GM12875 (cell line): ENCODE results near the gene CDH2.

Experiments used
- H3K4me3 ChIP-seq: one replicate; pipeline ENCODE4 v1.5.1; 2011; ENCODE audit warnings: low read depth, low read length, control low read depth
- TF ChIP-seq, protein P1 (sequence below): IDR thresholded peaks from 2 replicates; pipeline ENCODE4 v1.5.1; 2011; ENCODE audit warnings: low read depth, mild to moderate bottlenecking, control low read depth, inconsistent platforms, low read length, moderate library complexity, borderline replicate concordance; ENCODE audit not compliant: insufficient read depth

Gene CDH2

DNA sequence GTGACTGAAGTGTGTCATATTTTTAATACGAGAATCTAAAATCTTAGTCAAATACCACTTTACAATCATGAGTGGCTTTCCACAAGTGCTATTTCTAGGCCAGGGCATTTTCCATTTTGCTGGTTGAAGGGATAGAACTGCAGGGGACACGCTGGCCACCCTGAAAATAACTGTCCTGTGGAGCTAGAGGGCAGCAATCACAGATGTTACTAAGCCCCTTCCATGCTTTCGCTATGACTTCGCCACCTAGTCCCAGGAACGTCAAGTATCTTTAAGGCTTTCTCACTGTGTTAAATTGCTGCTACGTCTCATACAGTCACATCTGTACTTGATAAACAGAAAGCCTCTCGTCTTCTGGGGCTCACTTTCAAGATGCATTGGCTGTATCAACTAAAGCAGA, 171.8 kb downstream of the CDH2 start:
- TF ChIP-seq, protein P1, sequence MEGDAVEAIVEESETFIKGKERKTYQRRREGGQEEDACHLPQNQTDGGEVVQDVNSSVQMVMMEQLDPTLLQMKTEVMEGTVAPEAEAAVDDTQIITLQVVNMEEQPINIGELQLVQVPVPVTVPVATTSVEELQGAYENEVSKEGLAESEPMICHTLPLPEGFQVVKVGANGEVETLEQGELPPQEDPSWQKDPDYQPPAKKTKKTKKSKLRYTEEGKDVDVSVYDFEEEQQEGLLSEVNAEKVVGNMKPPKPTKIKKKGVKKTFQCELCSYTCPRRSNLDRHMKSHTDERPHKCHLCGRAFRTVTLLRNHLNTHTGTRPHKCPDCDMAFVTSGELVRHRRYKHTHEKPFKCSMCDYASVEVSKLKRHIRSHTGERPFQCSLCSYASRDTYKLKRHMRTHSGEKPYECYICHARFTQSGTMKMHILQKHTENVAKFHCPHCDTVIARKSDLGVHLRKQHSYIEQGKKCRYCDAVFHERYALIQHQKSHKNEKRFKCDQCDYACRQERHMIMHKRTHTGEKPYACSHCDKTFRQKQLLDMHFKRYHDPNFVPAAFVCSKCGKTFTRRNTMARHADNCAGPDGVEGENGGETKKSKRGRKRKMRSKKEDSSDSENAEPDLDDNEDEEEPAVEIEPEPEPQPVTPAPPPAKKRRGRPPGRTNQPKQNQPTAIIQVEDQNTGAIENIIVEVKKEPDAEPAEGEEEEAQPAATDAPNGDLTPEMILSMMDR = no peak
- no peak overlapping the region for H3K4me3 ChIP-seq

DNA sequence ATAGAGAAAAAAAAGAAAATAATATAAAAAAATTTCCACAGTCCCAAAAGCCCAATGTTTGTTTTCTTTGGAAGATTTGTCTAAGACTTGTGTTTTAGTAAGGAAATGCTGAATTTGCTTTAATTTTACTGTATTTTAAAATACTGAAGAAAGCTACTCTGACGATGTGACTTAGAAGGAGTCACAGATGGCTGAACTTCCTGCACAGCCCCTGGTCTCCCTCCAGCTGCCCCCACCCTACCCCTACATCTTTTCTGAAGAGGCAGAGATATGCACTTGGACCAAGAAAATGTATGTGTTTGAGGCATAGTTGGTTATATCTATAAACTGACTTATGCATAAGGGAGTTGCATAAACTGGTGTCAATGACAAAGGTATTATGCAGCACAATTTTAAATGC, 172.3 kb downstream of the CDH2 start:
- H3K4me3 ChIP-seq = no peak overlapping the region
- TF ChIP-seq, protein P1 = no peak

DNA sequence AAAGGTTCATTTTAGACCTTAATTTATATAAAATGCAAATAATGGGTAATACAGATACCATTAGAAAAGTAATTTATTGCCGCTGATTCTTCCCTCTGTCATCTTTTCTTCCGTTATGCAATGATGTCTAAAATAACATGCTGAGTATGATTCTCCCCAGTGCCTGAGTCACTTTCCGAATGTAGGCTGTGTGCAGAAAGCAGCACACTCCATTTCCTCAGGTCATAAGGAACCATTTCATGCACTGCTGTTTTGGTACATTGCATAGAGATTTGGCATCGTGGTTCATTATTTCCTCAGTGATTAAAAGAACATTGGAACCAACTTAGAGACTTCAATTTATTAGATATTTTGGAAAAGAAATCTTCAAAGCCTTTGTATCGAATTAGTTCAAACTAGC, 173.5 kb downstream of the CDH2 start:
- H3K4me3 ChIP-seq = no peak overlapping the region
- TF ChIP-seq, protein P1 = no peak

DNA sequence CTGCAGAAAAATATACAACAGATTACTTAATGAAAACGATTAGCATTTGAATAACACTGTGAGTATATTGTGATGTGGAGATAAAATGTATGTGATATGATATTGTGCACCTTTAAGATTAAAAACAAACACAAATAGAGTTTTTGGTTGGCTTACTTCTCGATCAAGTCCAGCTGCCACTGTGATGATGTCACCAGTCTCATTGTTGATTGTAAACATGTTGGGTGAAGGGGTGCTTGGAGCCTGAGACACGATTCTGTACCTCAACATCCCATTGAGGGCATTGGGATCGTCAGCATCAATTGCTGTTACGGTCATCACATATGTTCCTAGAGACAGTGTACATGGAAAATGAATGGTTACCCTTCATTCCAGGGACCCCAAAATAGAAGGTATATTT, 174.1 kb downstream of the CDH2 start:
- TF ChIP-seq, protein P1 = no peak
- H3K4me3 ChIP-seq = no peak overlapping the region

DNA sequence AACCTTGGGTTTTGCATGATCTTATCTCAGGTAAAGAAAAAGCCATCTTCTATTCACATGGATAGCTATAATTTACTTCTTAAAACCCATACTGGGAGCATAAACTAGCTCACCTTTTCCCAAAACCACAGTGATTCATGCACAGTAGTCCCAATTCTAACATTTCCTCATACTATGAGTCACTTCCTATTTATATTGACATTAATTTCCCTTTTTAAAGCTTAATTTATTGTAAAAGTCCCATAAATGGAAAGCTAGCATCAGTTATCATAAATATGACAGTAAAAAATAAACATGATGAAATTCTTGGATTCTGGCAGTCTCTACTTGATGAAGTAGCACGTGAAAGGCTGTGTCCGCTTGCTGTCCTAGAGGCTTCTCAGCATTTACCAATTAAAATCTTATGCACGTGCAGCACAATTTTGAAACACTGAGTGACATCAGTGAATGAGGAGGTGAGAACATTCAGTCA, 180.1 kb downstream of the CDH2 start:
- TF ChIP-seq, protein P1 = no peak
- H3K4me3 ChIP-seq = no peak overlapping the region

DNA sequence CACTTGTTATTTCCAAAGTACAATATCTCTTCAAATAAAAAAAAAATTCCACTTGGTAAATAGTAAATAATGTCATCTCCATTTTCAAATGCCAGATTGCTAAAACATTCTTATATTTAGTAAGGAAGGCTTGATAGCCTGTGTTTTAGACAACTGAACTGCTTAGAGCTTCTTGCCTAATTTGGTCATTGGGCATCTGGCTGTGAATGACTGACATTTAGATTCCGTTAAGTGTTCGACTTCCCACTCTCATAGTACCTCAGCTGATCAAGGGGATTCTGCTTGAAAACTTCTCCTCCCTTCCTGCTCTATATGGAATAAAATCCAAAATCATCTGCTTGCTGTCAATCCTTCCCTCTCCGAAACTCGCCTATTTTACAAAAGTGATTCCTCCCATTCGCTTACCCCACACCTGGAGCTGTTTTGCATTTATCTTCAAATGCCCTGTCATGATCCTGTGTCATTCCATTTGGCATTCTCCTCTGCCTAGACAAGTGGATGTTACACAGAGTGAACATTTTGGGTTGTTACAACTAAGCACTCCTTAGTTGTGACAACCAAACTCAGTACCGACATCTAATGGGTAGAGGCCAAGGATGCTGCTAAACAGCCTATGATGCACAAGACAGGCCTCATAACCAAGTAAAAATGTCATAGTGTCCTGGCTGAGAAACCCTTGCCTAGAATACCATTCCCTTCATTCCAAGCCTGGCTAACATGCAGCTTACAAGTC, 181.0 kb downstream of the CDH2 start:
- TF ChIP-seq, protein P1 = no peak

DNA sequence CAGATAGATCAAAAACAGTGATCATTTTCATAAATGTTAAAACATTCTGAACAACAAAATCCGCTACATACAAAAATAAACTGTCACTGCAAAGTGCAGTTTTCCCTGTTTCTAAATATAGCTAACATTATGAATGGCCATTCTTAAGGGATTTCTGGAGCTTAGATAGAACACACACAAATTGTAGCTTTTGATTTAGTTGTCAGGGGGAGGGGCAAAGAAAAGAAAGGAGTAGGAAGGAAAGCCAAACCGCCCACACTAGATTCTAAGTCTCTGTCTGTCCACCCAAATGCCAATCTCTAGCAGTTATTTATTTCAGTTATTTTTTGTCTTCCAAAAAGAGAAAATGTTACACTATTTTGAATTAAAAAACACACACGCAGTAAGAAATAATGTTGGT, 182.4 kb downstream of the CDH2 start:
- H3K4me3 ChIP-seq = no peak overlapping the region
- TF ChIP-seq, protein P1 = no peak

More for the DNA sequence above, 181.0 kb downstream of the CDH2 start:
- H3K4me3 ChIP-seq = no peak overlapping the region
